ENCODE data around the gene SCARB1.

GRCh38 chr12:124765581-124766489 lies 97.8 kb downstream of the SCARB1 start:
- TF ChIP-seq CTCF (IDR thresholded peaks at IDR 0.05) (no peak), SIN3A (IDR thresholded peaks at IDR 0.05; ENCODE audit: borderline replicate concordance, insufficient read depth, low read depth, low read length) (no peak), REST (IDR thresholded peaks at IDR 0.05; ENCODE audit: insufficient read depth in 1 of 2, low read depth in 2 of 2, low read length in 1 of 2) (no peak)

Data from Panc1 (cell line).